Stimulated activated CD4-positive, alpha-beta T cell treated with anti-CD3 and anti-CD28 coated beads, TNF-alpha, amount 100 ng/mL, for 4 hours (primary cell): ENCODE results near the gene RAD50.
"Not testable (repeated sequence)": the region's sequence is repeated elsewhere in the genome, so short reads cannot be mapped to it uniquely, and the experiment has no call there.

Experiments used
- DNase-seq, 3 experiments: peaks; one replicate each; pipeline ENCODE4 v3.0.0-alpha.2; 2020; ENCODE audit warnings: low read depth in 3 of 3

The RAD50 gene

DNA sequence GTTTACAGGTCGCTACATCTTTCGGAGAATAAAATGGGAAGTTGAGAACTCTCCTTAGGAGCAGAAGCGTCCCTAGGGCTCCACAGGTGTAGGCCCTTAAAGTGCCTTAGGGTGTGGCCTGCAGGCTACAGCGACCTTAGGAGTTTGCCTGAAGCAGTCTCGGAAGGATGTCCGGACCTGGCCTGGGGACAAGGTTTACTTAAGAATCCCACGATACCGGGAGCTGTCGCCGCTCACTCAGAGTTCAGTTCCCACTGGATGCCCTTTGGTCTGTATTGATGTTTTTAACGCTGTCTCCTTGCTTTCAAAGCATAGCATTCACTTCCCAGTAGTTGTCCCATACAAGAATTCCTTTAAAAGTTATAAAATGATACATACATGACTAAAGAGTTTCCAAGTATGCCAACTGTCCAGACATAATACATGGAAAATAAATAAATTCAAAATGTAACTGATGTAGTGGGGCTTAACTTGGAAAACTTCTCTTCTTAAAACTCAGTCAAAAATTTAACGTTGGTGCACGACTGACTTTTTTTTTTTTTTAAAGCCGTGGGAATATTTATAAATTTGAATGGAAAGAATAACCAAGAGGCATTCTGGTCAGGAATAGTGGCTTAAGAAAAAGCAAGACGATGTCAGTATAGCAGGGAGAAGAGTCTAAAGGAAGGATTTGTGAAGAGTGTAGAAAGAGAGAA lies 848 bp downstream of the RAD50 start:
- DNase-seq, result peak in 1 of 3 experiments; percentile 23

DNA sequence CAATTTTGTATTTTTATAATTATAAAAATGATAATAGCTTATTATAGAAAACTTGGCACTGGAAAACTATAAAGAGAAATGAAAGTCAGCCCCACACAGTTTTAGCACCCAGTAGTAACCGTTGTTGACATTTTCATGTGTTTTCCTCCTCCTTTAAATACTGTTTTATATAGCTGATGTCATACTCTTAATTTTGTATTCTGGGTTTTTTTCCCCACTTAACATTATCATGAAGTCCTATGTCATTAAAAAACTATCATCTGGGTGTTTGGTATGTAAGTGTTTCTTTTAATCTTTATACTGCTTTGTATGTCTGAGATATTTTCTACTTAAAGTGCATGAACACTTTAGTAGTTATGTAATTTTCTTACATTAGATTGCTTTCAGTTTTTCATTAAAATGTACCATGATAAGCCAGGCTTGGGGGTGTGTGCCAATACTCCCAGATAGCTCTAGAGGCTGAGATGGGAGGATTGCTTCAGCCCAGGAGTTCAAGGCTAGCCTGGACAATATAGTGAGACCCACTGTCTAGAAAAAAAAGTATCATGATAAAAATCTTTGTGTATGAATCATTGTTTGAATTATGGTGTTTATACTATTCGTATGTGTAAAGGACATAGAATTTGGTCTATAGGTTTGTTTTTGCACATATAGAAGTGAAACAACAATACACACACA lies 2.7 kb downstream of the RAD50 start:
- no peak for DNase-seq

- no peak for DNase-seq
Observed at GRCh38 chr5:132561601-132562000, 4.8 kb downstream of the RAD50 start.

DNA sequence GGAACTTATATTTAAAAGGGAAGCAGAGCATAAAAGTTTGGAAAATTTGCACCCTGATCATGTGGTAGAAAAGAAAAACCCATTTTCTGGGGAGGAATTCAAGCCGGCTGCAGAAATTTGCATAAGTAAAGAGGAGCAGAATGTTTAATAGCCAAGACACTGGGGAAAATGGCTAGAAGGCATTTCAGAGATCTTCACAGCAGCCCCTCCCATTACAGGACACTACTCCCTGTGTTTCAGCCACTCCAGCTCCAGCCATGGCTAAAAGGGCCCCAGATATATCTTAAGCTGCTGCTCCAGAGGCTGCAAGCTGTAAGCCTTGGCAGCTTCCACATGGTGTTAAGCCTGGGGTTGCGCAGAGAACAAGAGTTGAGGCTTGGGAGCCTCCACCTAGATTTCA lies 7.8 kb downstream of the RAD50 start:
- DNase-seq, result not testable (repeated sequence)

GRCh38 chr5:132566657-132567056 lies 9.9 kb downstream of the RAD50 start:
- no peak for DNase-seq

- DNase-seq, result no peak
Observed at GRCh38 chr5:132576123-132576522, 19.3 kb downstream of the RAD50 start.

DNA sequence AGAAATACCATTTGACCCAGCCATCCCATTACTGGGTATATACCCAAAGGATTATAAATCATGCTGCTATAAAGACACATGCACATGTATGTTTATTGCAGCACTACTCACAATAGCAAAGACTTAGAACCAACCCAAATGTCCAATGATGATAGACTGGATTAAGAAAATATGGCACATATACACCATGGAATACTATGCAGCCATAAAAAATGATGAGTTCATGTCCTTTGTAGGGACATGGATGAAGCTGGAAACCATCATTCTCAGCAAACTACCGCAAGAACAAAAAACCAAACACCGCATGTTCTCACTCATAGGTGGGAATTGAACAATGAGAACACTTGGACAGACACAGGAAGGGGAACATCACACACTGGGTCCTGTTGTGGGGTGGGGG lies 27.8 kb downstream of the RAD50 start:
- DNase-seq, result not testable (repeated sequence)

- no peak for DNase-seq
Observed at GRCh38 chr5:132586063-132586462, 29.3 kb downstream of the RAD50 start.

- no peak for DNase-seq
Observed at GRCh38 chr5:132589467-132589866, 32.7 kb downstream of the RAD50 start.

GRCh38 chr5:132591145-132591544 lies 34.4 kb downstream of the RAD50 start:
- DNase-seq, result no peak

DNA sequence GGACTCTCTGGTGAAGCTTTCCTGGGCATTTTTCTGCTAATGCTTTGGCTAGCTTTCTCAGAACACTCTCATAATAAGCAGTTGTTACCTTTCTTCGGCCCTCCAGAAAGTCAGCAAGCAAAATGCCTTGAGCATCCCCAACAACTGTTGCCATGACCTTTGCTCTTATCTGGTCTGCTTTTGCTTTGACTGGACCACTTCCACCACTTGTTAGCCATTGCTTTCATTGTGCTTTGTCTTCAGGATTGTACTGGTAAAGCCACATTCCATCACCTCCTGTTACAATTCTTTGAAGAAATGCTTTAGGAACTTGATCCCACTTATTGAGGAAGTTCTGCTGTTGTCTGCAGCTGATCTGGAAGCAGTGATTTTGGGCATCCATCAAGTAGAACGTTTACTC lies 35.7 kb downstream of the RAD50 start:
- no peak for DNase-seq

- DNase-seq, result no peak
Observed at GRCh38 chr5:132594170-132594569, 37.4 kb downstream of the RAD50 start.

DNA sequence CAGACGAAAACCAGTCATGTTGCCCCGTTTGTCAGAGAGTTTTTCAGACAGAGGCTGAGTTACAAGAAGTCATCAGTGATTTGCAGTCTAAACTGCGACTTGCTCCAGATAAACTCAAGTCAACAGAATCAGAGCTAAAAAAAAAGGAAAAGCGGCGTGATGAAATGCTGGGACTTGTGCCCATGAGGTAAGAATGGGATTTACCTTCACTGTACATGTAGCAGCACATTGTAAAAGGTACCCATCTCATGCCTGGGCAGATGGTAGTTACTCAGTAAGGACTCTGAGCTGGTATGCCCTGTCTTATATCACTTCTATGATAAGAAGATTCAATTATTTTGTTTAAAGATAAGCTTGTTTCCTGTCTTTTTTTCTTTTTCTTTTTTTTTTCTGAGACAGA lies 38.8 kb downstream of the RAD50 start:
- DNase-seq, result no peak

GRCh38 chr5:132601071-132601728 lies 44.4 kb downstream of the RAD50 start:
- DNase-seq, result no peak

DNA sequence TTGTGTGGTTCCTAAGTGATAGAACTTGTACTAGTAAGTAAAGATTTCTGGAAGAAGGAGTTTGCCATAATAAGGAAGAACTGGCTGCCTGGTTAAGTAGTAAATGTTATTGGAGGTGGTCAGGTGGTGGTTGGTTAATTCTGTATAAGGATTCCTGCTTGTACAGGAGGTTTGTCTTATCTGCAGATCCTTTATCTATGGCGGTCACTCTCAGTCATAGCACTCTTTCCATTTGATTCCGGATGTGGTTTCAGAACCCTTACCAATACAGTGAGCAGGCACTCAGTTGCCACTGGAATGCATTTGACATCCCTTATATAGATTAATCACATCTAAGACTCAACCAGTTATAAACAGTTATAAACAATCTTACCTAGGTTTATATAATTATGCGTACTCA lies 50.3 kb downstream of the RAD50 start:
- DNase-seq, result no peak

GRCh38 chr5:132608107-132608506 lies 51.3 kb downstream of the RAD50 start:
- DNase-seq, result no peak

- no peak for DNase-seq
Observed at GRCh38 chr5:132611965-132612364, 55.2 kb downstream of the RAD50 start.

DNA sequence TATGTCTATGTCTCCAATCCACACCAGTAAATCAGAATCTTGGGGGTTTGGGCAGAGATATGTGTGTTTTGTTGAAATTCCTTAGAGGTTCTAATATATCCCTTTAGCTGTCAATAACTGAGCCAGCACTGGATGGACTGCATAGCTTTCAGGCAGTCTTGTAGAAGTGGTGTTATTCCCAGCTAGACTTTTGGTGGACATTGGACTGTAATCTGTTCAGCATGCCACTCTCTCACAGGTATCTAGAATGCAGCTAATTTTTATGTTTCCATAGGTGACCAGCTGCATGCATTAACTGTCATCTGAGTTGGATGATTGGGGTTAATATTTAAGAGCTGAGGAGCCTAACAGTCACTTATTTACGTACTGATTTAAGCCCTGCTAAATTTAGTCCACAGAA lies 56.1 kb downstream of the RAD50 start:
- DNase-seq, result no peak

DNA sequence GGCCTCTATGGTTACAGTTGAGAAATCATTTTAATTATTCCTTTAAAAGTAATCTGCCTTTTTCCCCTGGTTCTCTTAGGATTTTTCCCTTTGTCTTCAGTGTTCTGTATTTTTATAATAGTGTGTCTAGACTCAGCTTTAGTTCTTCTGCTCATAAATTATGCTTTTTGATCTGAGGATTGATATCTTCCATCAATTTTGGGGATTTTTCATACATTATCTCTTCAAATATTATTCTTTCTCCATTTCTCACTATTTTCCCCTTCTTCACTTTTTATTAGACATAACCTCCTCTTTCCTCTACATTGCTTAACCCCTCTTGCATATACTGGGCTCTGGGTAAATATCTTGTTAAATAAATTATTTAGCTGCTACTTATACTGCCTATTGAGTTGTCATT lies 64.9 kb downstream of the RAD50 start:
- DNase-seq, result no peak

- no peak for DNase-seq
Observed at GRCh38 chr5:132622608-132623007, 65.8 kb downstream of the RAD50 start.

GRCh38 chr5:132627470-132627869 lies 70.7 kb downstream of the RAD50 start:
- no peak for DNase-seq

GRCh38 chr5:132628814-132629213 lies 72.0 kb downstream of the RAD50 start:
- DNase-seq, result no peak
